ENCODE results near the gene KCNG2. TPM values are rescaled to one million over a fixed set of nuclear protein-coding genes. Genes with fewer than 3 reads are reported as not detected.
"Not testable (repeated sequence)": the region's sequence is repeated elsewhere in the genome, so short reads cannot be mapped to it uniquely, and the experiment has no call there.

KCNG2 gene
- total RNA-seq, 2 experiments from 2014 or later, result not detected

- POLR2A ChIA-PET, result no interaction called here
These were observed 51.8 kb downstream of the KCNG2 start for GRCh38 chr18:79849328-79850207.

GRCh38 chr18:79850731-79851130, 53.0 kb downstream of the KCNG2 start:
- ChIA-PET POLR2A (no interaction called here), CTCF (no interaction called here)

More at GRCh38 chr18:79849328-79850207, 51.8 kb downstream of the KCNG2 start:
- CTCF ChIA-PET, result no interaction called here

GRCh38 chr18:79851489-79851888, 53.8 kb downstream of the KCNG2 start:
- POLR2A ChIA-PET, result no interaction called here
- CTCF ChIA-PET, result no interaction called here

- CTCF ChIA-PET, result no interaction called here
These were observed 54.2 kb downstream of the KCNG2 start for GRCh38 chr18:79851950-79852349.

GRCh38 chr18:79852561-79853302, 55.0 kb downstream of the KCNG2 start:
- ChIA-PET POLR2A (no interaction called here), CTCF (no interaction called here)

More at GRCh38 chr18:79851950-79852349, 54.2 kb downstream of the KCNG2 start:
- POLR2A ChIA-PET, result no interaction called here

- CTCF ChIA-PET, result no interaction called here
These were observed 55.7 kb downstream of the KCNG2 start for GRCh38 chr18:79853303-79853992.

GRCh38 chr18:79853993-79854364, 56.2 kb downstream of the KCNG2 start:
- POLR2A ChIA-PET, result no interaction called here
- CTCF ChIA-PET, result no interaction called here

More at GRCh38 chr18:79853303-79853992, 55.7 kb downstream of the KCNG2 start:
- POLR2A ChIA-PET, result no interaction called here

- ChIA-PET POLR2A (no interaction called here), CTCF (no interaction called here)
These were observed 57.6 kb downstream of the KCNG2 start for GRCh38 chr18:79855147-79855933.

GRCh38 chr18:79856119-79857007, 58.6 kb downstream of the KCNG2 start:
- ChIA-PET CTCF (interaction anchor here (0.5 kb wide), 1 partner anchor 54 kb away, joined by 3 read pairs; no protein-coding TSS in a partner anchor), POLR2A (no interaction called here)

GRCh38 chr18:79857082-79857671, 59.4 kb downstream of the KCNG2 start:
- ChIA-PET POLR2A (no interaction called here), CTCF (interaction anchor here (0.5 kb wide), 1 partner anchor 55 kb away, joined by 3 read pairs; no protein-coding TSS in a partner anchor)

- ChIA-PET POLR2A (no interaction called here), CTCF (no interaction called here)
These were observed 61.6 kb downstream of the KCNG2 start for GRCh38 chr18:79859314-79859713.

GRCh38 chr18:79861687-79862086, 63.9 kb downstream of the KCNG2 start:
- CTCF ChIA-PET, result interaction anchor here (0.7 kb wide), 2 partner anchors 63 to 370 kb away, joined by 4 to 6 read pairs; no protein-coding TSS in a partner anchor
- POLR2A ChIA-PET, result no interaction called here

- POLR2A ChIA-PET, result no interaction called here
- CTCF ChIA-PET, result no interaction called here
These were observed 64.8 kb downstream of the KCNG2 start for GRCh38 chr18:79862562-79862961.

- ChIA-PET POLR2A (no interaction called here), CTCF (no interaction called here)
These were observed 65.6 kb downstream of the KCNG2 start for GRCh38 chr18:79863161-79864005.

- ChIA-PET CTCF (no interaction called here), POLR2A (no interaction called here)
These were observed 66.4 kb downstream of the KCNG2 start for GRCh38 chr18:79864006-79864725.

GRCh38 chr18:79864955-79865354, 67.2 kb downstream of the KCNG2 start:
- POLR2A ChIA-PET, CTCF ChIA-PET: not testable (repeated sequence)

- CTCF ChIA-PET, POLR2A ChIA-PET: not testable (repeated sequence)
These were observed 68.2 kb downstream of the KCNG2 start for GRCh38 chr18:79865951-79866350.

Measured in activated CD8-positive, alpha-beta memory T cell treated with anti-CD3 and anti-CD28 coated beads for 36 hours (primary cell).